ACC112 (cell line): ENCODE measurements around the gene ATP6V1F.

Source experiments
- H2AFZ ChIP-seq: fragments of 200-600 bp; sonication (generic); one replicate; pipeline ENCODE4 v1.6.0; 2017; ENCODE audit warnings: antibody characterized with exemption, low read length; ENCODE audit not compliant: unreplicated experiment
- H3K27ac ChIP-seq: fragments of 200-600 bp; sonication (generic); 2 replicates; pipeline ENCODE4 v1.5.1; 2014; ENCODE audit warnings: low read depth, mild to moderate bottlenecking, antibody characterized with exemption, low read length, moderate library complexity
- H3K27me3 ChIP-seq: fragments of 200-600 bp; sonication (generic); 2 replicates; pipeline ENCODE4 v1.6.1; 2014; ENCODE audit warnings: mild to moderate bottlenecking, antibody characterized with exemption, low read length, moderate library complexity, mixed read lengths; ENCODE audit not compliant: insufficient read depth
- H3K36me3 ChIP-seq: fragments of 200-600 bp; sonication (generic); 2 replicates; pipeline ENCODE4 v1.6.1; 2016; ENCODE audit warnings: mild to moderate bottlenecking, antibody characterized with exemption, low read length, moderate library complexity, mixed read lengths; ENCODE audit not compliant: insufficient read depth
- H3K4me1 ChIP-seq: fragments of 200-600 bp; sonication (generic); one replicate; pipeline ENCODE4 v1.6.1; 2016; ENCODE audit warnings: low read length, mixed read lengths; ENCODE audit not compliant: insufficient read depth, unreplicated experiment, control insufficient read depth
- H3K4me3 ChIP-seq: fragments of 200-600 bp; sonication (generic); 2 replicates; pipeline ENCODE4 v1.5.1; 2014; ENCODE audit warnings: mild to moderate bottlenecking, low read depth, low read length
- H3K79me2 ChIP-seq: fragments of 200-600 bp; sonication (generic); one replicate; pipeline ENCODE4 v1.6.0; 2016; ENCODE audit warnings: low read length; ENCODE audit not compliant: control insufficient read depth, unreplicated experiment, insufficient read depth

The ATP6V1F gene

DNA sequence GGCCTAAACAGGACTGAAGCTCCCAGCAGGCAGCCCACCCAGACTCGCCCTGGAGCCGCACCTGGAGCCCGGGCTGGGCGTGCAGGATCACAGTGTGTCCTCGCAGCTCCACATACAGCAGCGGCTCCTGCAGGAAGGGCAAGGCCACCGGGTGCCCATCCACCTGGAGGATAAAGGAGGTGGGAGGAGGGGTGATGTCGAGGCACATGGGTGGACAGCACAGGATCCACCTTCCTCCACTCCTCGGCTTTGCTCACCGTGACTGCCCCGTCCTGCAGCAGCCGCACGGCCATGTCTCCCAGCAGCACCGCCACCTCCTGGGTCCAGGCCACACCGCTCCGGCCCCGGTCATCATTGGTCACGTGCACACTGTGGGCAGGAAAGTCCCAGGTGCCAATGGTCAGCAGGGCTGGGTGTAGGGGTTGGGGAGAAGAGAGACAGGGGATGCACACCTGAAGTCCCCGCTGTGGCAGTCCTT, 16.8 kb downstream of the ATP6V1F start:
- Histone ChIP-seq H3K4me3 (no peak overlapping the region), H3K27me3 (no peaks in the 10 kb centered on the region), H3K27ac (no peak overlapping the region), H3K36me3 (no peaks in the 10 kb centered on the region), H3K79me2 (no peaks in the 10 kb centered on the region), H2AFZ (no peak overlapping the region), H3K4me1 (no peaks in the 10 kb centered on the region)

DNA sequence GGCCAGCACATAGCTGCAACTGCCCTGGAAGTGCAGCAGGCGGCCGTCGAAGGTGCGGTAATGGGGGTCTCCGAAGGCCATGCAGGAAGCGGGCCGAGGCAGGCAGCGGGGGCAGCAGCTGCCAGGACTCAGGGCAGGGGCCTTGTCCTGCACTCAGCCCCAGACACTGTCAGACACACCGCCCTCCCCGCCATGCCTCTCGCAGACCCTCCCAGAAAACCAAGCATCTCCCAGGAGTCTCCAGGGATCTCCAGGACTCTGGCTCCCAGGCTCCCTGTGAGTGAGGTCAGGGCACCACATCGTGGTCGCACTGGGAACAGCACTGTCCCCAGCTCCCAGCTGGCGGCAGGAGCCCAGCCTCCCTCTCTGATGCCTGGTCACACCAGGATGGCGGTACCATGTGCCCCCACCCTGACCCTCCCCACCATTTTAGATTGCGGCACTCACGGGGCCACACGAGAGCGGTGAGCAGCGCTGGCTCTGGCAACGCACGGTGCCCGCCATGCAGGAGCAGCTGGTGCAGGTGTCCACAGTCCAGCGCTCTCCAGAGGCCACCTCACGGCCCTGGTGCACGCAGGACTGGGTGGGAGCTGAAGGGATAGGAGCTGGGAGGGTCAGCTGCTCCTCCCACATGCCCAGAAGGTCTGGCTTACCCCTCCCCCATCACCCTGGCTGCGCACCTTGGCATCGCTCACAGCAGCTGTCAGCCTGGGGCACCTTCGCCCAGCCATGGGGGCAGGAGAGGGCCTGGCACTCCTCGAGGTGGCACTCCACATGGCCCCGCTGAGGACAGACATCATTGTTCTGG, 17.5 kb downstream of the ATP6V1F start:
- H3K4me1 ChIP-seq, result no peaks in the 10 kb centered on the region
- no peaks in the 10 kb centered on the region for H3K79me2 ChIP-seq
- H2AFZ ChIP-seq, result no peak overlapping the region
- no peaks in the 10 kb centered on the region for H3K27me3 ChIP-seq
- H3K4me3 ChIP-seq, result no peak overlapping the region
- H3K27ac ChIP-seq, result no peak overlapping the region
- no peaks in the 10 kb centered on the region for H3K36me3 ChIP-seq

DNA sequence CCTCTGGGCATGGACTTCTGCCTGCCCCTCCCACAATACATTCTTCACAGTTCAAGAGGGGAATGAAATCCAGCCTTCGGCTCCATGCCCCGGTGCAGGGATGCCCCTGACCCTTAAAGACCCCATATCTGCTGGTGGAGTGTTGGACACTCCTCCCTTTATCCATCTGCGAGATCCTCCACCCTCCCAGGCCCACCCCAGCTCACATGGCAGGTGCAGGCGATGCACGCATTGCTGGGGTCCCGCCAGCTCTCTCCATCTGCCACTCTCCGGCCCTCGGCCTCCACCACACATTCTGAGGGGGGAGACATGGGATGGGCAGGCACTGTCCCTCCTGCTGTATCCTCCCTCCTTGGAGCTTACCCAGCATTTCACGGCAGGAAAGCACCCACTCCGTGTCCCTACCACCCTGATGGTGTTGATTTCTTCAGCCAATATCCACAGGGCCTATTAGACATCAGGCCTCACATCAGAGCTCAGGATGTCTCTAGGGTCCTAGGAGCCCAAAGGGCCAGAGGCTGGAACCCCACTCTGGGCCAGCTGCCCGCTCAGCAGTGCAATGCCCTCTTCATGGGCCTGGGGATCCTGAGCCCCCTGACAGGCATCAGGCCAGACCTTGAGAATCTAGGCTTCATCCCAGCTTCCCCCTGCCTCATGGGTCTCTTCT, 18.3 kb downstream of the ATP6V1F start:
- Histone ChIP-seq H3K27me3 (no peaks in the 10 kb centered on the region), H3K79me2 (no peaks in the 10 kb centered on the region), H3K27ac (no peak overlapping the region), H3K4me1 (no peaks in the 10 kb centered on the region), H3K36me3 (no peaks in the 10 kb centered on the region), H2AFZ (no peak overlapping the region), H3K4me3 (no peak overlapping the region)

DNA sequence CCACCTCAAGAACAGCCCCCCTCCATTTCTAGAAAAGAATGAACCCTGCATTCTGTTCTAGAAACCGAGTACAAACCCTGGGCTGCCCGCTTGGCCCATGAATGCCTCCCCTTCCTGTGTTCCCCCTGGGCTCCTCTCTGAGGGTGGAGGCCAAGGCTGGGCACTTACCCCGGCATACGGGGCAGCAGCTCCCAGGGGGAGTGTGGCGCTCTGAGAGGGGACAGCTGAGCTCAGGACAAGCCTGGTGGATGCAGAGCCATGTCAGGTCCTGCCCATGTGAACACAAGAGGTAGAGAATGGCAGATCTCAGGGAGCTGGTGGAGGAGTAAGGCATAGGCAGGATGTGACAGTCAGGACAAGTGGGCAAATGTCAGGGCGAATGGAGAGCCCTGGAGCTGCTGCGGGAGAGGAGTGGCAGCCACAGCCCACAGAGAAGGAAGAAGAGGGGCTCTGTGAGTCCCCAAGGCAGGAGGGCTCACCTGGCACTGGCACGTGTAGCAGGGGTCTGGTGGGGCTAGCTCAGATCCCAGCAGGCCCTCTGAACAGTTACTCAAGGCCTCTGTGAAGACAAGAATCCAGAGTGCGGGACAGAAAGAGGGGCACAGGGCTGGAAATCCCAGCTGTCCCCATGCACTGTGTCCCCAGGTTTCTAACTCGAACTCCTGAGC, 18.9 kb downstream of the ATP6V1F start:
- Histone ChIP-seq H3K27ac (no peak overlapping the region), H3K27me3 (no peaks in the 10 kb centered on the region), H3K4me3 (no peak overlapping the region), H3K36me3 (no peaks in the 10 kb centered on the region), H2AFZ (no peak overlapping the region), H3K79me2 (no peaks in the 10 kb centered on the region), H3K4me1 (no peaks in the 10 kb centered on the region)

DNA sequence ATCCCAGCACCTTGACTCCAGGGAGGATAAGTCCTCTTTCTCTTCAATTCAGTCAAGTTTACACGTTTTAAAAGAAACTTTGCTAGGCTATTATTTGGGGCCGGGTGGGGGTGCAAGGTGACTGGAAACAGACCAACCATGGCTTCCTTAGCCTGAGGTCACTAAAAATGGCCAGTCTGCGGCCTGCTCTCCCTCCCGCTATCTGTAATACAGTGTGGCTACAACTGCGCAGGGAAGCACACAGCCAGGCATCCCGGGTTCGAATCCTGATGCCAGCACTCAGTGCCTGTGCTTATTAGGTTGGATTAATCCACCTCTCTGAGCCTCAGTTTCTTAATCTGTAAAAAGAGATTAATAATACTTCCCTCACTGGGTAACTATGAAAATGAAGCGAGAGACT, 19.5 kb downstream of the ATP6V1F start:
- Histone ChIP-seq H2AFZ (no peak overlapping the region), H3K36me3 (no peaks in the 10 kb centered on the region), H3K4me1 (no peaks in the 10 kb centered on the region), H3K27me3 (no peaks in the 10 kb centered on the region), H3K27ac (no peak overlapping the region), H3K4me3 (no peak overlapping the region), H3K79me2 (no peaks in the 10 kb centered on the region)

DNA sequence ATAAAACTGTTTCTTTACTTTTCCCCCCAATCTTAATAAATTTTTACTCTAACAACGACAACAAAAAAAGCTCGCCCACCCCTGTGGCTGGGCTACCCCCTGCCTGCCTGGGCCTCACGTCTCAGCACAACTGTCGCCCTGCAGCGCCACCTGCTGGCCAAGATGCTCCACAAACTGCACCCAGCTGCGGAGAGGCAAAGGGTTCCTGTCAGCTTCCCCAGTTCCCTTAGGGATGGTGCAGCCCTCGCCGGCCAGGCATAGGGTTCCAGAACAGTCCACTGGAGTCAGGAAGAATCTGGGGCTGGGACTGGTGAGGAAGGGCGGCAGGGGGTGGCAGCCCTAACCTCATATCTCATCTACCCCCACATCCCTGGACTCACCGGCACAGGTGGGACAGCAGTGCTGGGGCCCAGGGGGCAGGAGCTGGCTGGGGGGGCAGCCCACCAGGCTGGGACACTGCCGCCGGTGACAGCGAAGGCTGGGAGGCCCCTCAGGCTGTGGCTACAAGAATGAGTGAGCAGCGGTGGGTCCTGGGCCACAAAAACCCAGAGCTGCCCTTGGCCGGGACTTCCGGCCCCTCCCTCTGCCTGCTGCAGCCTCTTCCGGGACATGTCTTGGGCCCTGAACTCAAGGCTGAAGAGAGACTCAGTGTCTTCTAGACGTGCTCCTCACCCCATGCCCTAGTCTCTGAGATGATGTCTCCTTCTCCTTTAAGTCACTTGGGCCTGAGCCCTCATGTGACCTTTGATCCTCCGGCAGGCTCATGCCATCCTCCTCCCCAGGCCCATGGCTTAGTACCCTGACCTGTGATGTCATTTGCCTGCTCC, 21.2 kb downstream of the ATP6V1F start:
- Histone ChIP-seq H3K27ac (no peak overlapping the region), H2AFZ (no peak overlapping the region), H3K27me3 (no peaks in the 10 kb centered on the region), H3K4me1 (no peaks in the 10 kb centered on the region), H3K79me2 (no peaks in the 10 kb centered on the region), H3K36me3 (no peaks in the 10 kb centered on the region), H3K4me3 (no peak overlapping the region)

DNA sequence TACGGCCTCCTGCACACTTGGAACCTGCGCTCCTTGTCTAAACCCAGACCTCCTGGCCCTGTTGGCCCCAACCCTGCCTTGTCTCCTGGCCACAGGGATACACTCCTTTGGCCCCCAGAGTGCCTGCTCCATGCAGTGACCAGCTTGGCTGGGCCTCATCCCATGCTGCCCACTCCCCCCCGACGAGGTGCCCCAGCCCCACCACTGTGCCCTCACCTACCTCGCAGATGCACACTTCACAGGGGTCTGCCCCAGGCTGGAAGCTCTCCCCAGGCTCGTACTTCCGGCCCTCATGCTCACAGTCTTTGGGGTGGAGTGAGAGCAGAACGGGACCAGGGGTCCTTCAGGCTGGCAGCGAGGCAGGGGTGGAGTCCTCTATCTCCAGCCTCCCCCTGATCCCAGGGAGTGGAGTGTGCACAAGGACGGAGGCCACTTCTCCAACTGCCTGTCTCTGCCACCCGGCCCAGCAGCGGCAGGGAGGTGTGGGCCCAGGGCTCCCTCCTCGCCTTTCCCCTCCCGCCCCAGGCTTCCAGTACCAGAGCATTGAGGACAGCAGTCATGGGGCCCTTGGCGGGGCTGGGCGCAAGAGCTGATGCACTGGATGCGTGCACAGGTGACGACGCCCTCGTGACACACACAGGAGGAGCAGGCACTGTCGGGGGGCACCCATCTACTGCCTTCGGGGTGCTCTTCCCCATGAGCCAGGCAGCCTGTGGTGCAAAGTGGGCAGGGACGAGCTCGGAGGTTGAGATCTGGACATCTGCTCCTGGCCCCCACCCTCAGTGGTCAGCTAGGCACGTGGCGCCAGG, 22.1 kb downstream of the ATP6V1F start:
- H3K4me1 ChIP-seq, result no peaks in the 10 kb centered on the region

DNA sequence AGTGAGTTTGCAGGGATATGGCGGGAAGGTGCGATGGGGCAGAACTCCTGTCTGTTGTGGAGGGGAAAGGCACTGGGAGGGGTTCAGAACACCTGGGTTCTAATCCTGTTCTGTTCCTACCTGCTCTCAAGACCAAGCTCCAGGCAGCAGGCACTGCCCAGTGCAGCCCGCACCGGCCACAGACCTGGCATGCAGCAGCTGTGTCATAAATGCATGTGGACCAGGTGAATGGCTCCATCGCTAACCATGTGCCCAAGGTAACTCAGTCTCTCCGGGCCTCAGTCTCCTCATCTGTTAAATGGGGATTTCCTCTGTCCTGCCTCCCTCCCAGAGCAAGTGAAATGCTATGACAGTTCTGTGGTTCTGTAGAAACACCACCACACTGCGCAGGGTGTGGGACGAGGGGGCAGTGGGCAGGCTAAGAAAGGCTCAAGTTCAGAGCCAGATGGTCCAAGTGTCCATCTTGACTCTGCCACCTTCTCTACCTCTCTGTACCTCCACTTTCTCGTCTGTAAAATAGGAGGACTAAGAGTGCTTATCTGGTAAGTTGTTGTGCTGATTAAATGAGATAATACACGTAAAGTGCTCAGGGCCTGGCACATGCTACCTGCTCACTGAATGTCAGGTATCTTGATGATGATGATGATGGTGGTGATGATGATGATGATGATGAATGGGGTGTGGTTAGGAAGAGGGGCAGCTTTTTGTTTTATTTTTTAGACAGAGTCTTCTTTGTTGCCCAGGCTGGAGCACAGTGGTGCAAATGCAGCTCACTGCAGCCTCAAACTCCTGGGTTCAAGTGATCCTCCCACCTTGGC, 22.9 kb downstream of the ATP6V1F start:
- Histone ChIP-seq H3K27ac (no peak overlapping the region), H2AFZ (no peak overlapping the region), H3K4me3 (no peak overlapping the region), H3K36me3 (no peaks in the 10 kb centered on the region), H3K4me1 (no peaks in the 10 kb centered on the region), H3K79me2 (no peaks in the 10 kb centered on the region), H3K27me3 (peaks cover 6% of the 10 kb centered on the region; the same call in 1 of the 2 replicates)

More for the DNA sequence above, 22.1 kb downstream of the ATP6V1F start:
- H2AFZ ChIP-seq, result no peak overlapping the region
- H3K27ac ChIP-seq, result no peak overlapping the region
- no peak overlapping the region for H3K4me3 ChIP-seq
- no peaks in the 10 kb centered on the region for H3K27me3 ChIP-seq
- no peaks in the 10 kb centered on the region for H3K79me2 ChIP-seq
- H3K36me3 ChIP-seq, result no peaks in the 10 kb centered on the region

DNA sequence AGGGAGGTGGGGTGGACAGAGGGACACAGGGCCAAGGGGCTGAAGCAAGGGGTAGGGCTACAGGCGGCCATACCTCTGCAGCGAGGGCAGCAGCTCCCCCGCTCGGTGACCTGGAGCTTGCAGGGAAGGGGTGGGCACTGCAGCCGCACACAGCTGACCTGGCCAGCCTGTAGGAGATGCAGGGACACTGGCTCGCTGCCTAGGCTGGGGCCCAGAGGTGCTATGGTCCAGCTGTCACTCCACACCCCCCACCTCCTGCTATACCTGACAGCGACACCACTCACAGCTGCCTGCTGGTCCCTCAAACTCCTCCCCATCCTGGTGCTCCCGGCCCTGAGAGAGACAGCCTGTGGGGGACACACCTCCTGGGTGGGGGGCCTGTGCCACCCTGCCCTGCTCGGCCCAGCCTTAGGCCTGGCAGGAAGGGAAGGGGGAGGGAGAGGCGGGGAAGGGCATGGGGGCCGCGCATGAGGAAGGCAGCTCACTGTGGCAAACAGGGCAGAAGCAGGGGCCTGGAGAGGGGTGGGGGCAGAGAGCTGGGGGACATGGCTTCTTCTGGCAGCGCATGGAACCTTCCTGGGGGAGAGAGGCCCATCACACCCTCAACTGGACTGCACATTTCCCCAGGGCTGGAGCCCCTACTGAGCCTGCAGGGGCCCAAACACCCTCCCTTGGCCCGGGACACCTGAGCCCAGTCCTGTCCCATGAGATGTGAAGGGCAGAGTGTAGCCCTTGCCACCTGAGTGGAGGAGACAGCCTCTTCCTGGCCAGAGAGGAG, 23.9 kb downstream of the ATP6V1F start:
- peaks cover 16% of the 10 kb centered on the region; the same call in 1 of the 2 replicates for H3K27me3 ChIP-seq
- no peak overlapping the region for H2AFZ ChIP-seq
- H3K27ac ChIP-seq, result no peak overlapping the region
- H3K4me1 ChIP-seq, result no peaks in the 10 kb centered on the region
- no peaks in the 10 kb centered on the region for H3K36me3 ChIP-seq
- H3K79me2 ChIP-seq, result no peaks in the 10 kb centered on the region
- no peak overlapping the region for H3K4me3 ChIP-seq
